Hindlimb muscle (tissue), 1 donor: ENCODE data around the gene LRP5. TPM values are rescaled to one million over a fixed set of nuclear protein-coding genes. Genes with fewer than 3 reads are reported as not detected.

Experiments
- DNase-seq: peaks from one replicate; pipeline ENCODE4 v3.0.0-alpha.2; 2013
- polyA plus RNA-seq: library from polyadenylated mRNA; unstranded; fragments of 120-200 nt; gene quantifications from one replicate; pipeline ENCODE4 v1.2.1, GENCODE V29; 2013; ENCODE audit not compliant: insufficient read length

Gene LRP5
- polyA plus RNA-seq, 1 donor: 55.0 TPM

DNA sequence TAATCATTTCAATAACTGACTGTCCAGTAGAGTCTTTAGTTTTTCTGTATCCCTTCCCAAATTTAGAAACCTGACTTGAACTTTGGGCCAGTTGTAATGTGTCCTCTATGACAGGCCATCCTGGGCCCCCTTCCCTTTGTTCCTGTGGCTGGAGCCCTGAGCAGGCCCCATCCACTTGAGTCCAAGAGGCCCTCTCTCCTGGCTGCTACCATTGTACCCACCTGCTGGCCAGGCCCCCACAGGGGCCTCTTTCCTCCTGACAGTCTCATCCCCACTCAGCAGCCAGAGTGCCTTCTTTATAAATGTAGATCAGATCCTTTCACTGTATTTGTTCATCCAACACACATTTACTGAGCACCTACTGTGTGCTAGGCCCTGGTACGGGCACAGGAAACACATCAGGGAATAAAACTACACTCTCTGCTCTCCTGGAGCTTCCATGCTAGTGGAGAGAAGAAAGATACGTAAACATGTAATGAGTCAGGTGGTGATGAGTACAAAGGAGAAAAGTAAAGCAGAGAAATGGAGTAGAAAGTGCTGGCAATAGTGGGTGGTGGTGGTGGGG is 2.7 kb upstream of the LRP5 start:
- DNase-seq: no peak

- DNase-seq: no peak
Measured at GRCh38 chr11:68311160-68312116, 953 bp upstream of the LRP5 start.

DNA sequence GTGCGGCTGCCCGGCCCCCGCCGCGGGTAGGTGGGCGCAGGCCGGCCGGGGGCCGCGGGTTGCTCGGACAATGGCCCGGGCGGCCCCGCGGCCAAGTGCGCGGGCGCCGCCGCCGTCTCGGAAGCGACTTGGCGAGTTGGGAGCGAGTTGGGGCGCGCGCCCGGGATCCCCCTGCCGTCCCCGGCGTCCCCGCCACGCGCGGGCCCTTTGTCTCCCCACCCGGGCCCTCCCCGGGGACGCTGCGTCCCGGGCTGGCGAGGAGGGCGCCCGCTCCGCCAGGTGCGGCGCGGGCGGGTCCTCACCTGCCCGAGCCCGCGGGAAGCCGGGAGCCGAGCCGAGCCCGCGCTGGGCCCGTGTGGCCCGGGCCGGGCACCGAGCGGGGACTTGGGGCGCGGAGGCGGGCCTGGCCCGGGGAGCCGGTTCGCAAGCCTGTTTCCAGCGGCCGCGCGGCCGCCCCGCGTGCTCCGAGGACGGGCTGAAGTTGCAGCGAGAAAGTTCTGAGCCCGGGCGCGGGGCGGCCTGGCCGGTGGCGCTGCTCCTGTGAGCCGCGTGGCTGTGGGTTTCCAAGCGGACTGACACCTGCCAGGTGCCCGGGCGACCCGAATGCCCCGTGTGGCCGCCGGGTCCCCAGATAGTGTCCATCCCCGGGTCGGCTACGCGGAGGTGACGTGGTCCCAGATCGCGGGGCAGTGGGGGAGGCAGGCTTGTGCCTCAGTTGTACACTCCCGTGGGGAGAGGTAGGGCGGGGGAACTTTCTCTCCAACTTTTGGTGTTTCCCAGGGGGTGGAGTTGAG is 586 bp downstream of the LRP5 start:
- no peak for DNase-seq

DNA sequence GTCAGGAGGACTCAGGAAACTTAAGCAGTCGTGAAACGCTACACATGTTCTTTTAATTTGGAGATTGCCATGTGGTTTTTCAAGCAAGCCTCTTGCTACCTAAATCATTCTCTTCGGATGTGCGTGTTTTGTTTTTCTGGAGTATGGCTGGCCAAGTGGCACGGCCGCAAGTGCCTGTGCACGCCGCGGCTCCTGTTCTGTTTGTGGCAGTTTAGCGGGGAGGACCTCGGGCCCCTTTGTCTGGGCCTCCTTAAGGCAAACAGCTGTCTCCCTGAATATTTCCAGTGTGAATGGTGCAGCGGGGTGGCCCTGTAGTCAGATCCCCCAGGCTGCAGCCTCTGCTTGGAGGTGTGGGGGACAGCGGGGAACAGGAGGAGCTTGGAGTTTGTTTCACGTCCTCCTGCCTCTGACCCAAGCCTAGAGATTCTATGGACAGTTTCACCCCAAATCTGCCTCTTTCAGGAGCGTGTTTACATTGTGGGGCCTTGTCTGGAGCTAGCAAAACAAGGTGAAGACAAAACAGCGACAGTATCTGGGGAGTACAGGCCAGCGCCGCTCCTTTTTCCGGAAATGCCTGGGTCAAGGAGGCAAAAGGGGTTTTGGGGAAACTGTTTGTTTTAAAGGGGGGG is 1.3 kb downstream of the LRP5 start:
- peak; percentile 46 for DNase-seq

- DNase-seq: peak; percentile 64
Measured at GRCh38 chr11:68314203-68315170, 2.1 kb downstream of the LRP5 start.

GRCh38 chr11:68315171-68315920 is 3.0 kb downstream of the LRP5 start:
- no peak for DNase-seq

DNA sequence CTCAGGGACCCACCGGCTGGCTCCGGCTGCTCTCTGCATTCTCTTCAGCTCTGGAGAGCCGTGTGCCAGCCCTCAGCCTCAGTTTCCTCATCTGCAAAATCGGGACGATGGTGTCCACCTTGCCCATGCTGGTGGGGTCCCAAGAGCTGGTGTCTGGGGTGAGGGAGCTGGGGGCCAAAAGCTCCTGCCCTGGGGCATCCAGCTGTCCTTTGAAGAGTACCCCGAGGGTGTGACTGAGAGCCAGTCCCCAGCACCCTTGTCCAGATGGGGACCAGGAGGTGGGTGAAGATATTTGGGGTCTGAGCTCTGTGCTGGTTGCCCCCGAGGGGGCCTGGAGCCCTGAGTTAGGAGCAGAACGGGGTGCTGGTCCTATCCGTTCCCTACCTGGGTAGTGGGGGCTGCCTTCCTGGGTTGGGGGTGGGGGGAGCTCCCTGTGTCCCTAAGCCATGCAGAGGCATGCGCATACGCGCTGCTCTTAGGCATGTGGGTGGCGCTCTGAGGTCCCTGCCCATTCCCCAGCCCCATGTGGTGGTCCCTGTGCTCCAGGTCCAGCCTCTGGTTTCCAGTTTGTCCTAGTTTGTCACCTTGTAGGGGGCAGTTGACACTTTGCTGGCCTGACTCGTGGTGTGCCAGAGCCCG is 4.9 kb downstream of the LRP5 start:
- no peak for DNase-seq

- DNase-seq: no peak
Measured at GRCh38 chr11:68321293-68322051, 9.1 kb downstream of the LRP5 start.

- no peak for DNase-seq
Measured at GRCh38 chr11:68322052-68322430, 9.7 kb downstream of the LRP5 start.

DNA sequence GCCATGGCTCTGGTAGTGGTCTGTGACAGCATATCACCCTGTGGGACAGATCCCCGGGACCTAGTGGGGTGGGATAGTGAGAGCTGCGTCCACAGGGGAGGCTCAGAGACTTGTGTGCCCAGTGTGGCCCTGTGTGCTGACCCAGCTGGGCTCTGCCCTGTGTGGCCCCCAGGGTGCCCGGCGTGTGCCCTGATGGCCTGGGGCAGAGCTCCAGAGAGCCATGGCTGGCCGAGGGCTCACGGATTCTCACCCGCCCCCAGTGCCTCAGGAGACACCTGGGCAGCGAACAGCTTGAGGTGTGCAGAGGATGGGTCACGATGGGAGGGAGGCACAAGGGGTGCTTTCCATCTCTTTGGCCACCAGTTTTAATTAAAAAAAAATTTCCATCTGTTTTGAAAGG is 11.8 kb downstream of the LRP5 start:
- no peak for DNase-seq

DNA sequence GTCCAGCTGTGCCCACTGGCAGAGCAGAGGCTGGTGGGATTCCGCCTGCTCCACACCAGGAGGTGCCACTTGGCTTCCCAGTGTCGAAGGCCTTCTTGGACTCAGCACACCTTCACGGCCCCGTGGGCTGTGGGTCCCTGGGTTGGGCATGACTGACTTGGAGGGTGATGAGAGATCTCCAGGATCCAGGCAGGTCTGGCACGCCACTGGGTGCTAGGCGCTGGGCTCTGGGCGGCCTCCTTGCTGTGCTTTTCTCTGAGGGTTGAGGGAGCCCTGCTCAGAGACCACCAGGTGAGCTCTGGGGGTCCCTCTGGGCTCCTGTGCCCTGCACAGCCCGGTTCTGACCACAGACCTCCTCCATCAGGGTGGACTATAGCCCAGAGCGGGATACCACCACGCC is 12.3 kb downstream of the LRP5 start:
- no peak for DNase-seq

GRCh38 chr11:68325183-68325906 is 13.0 kb downstream of the LRP5 start:
- no peak for DNase-seq

DNA sequence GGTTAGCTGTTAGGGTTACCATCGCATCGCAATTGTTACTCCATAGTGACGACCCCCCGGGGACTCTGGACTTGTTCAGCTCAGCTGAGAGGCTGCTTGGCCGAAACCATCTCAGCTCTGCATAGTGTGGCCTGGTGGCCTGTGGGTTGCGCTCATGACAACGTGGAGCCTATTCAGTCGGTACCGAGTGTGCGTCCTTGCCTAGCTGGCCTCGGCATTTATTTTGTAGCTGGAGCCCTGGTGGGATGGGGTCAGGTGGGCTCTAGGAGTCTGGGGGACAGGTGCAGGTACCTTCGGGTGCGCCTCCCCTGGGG is 13.5 kb downstream of the LRP5 start:
- no peak for DNase-seq

- no peak for DNase-seq
Measured at GRCh38 chr11:68326334-68327215, 14.2 kb downstream of the LRP5 start.

DNA sequence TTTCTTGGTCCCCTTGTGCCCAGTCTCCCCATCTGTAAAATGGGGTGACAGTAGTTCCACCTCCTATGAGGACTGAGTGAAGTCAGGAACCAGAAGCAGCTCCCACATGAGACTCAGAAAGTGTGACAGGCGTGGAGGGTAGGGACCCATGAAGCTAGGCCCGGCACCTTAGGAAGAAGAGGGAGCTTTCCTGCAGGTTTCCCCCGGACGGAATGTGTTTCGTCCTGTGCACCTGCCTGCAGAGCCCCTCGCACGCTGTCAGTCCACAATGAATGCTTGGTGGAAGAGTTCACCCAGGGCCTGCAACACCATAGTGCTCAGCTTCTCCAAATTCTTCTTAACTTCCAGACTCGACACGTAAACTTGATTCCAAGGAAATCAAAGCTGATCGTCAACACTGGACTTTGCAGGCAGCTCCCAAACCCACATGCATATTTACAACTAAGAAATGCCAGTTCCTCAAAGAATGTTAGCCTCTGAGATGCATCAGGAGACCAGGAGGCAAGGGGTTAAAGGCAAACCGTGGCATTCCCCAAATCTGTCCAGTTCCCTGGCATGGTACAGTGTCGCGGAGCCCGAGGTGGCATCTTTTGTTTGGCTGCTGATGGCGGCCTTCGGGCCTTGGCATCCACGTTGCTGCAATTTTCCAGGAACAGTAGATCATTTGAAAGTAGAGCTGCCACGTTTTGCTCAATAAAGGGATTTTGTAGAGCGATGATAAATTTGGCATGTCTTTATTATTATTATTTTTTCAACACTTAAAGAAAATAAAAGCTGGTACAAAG is 15.4 kb downstream of the LRP5 start:
- no peak for DNase-seq

DNA sequence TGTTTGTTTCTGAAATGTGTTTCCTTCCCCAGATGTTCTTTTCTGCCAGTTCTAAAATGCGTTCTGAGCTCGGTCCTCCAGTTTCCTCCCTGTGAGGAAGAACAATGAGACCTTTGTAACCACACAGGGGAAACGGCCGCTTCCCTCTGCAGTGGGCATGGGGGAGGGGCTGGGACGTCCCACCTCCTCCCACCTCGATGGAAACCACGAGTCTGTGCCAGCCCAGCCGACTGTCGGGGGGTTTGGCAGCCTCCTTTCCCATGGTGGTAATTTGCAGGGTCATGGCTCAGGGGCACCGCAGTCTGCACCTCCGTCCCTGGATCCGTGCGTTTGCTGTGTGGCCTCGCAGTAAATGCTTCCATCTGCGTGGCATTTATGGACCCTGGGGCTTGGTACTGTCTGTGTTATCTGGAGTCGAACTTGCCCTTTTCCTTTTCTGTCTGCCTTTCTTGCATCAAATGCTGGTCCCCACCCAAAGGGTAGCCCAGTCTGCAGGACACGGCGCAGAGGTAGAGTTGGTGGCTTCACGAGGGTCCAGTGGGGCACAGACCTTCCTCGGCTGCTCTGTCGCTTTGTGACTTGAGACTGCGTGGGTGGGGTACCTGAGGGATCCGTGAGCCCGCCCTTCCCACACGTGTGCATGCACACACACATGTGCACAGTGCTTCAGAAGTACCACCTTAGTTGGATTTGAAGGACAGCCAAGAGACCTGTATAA is 16.1 kb downstream of the LRP5 start:
- DNase-seq: no peak
